Tibial nerve (tissue), 3 donors: Measurements from ENCODE around the gene NCAM2.

Experiments
- POLR2A ChIP-seq, 2 donors: fragments of 450-650 bp; IDR thresholded peaks; one replicate each; pipeline ENCODE4 v1.6.1; 2017; ENCODE audit warnings: antibody characterized with exemption in 2 of 2, mild to moderate bottlenecking in 2 of 2, moderate library complexity in 2 of 2
- TF ChIP-seq, protein P1 (sequence below), 5 experiments: fragments of 200-600 bp in 3 of 5; fragments of 450-650 bp in 2 of 5; sonication (generic) in 3 of 5; IDR thresholded peaks; one replicate each; pipeline ENCODE4 v1.5.1; 2016 to 2019; ENCODE audit warnings: antibody characterized with exemption in 5 of 5, mild to moderate bottlenecking in 3 of 5, moderate library complexity in 2 of 5

DNA sequence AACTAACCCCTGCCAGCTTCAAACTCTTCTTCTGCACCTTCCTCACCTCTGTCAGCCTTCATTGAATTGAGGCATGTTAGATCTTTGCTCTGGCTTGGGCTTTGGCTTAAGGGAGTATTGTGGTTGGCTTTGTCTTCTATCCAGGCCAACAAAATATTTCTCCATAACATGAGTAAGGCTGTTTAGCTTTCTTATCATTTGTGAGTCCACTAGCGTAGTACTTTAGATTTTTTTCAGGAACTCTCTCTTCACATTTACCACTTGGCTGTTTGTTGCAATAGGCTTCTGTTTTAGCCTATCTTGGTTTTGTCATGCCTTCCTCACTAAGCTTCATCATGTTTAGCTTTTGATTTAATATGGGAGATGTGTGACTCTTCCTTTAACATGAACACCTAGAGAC is 417.5 kb downstream of the NCAM2 start:
- TF ChIP-seq, protein P1, sequence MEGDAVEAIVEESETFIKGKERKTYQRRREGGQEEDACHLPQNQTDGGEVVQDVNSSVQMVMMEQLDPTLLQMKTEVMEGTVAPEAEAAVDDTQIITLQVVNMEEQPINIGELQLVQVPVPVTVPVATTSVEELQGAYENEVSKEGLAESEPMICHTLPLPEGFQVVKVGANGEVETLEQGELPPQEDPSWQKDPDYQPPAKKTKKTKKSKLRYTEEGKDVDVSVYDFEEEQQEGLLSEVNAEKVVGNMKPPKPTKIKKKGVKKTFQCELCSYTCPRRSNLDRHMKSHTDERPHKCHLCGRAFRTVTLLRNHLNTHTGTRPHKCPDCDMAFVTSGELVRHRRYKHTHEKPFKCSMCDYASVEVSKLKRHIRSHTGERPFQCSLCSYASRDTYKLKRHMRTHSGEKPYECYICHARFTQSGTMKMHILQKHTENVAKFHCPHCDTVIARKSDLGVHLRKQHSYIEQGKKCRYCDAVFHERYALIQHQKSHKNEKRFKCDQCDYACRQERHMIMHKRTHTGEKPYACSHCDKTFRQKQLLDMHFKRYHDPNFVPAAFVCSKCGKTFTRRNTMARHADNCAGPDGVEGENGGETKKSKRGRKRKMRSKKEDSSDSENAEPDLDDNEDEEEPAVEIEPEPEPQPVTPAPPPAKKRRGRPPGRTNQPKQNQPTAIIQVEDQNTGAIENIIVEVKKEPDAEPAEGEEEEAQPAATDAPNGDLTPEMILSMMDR (IDR thresholded peaks at IDR 0.05), result no peak
- no peak for TF ChIP-seq POLR2A (IDR thresholded peaks at IDR 0.05)
